GM12892 (cell line): ENCODE results near the gene MAB21L3.

Experiments
- POLR2A ChIP-seq: IDR thresholded peaks from 2 replicates; pipeline ENCODE4 v1.6.1; 2011; ENCODE audit warnings: low read depth, low read length, control low read depth
- TAF1 ChIP-seq: IDR thresholded peaks from 2 replicates; pipeline ENCODE4 v1.6.1; 2011; ENCODE audit warnings: low read depth, mild to moderate bottlenecking, control low read depth, low read length, borderline replicate concordance

- TF ChIP-seq TAF1: no peak
- no peak for TF ChIP-seq POLR2A
These were observed 20.1 kb upstream of the MAB21L3 start for GRCh38 chr1:116091083-116091482.
